Activated B cell treated with CpG ODN at 0.5 μM for 24 hours (primary cell): ENCODE measurements around the gene SUPT3H. TPM values are rescaled to one million over a fixed set of nuclear protein-coding genes. Genes with fewer than 3 reads are reported as not detected.
"Not testable (repeated sequence)": the region's sequence is repeated elsewhere in the genome, so short reads cannot be mapped to it uniquely, and the experiment has no call there.

ENCODE experiments used
- ATAC-seq: fragments of 200-7000 bp; cut with Tn5 transposase; one replicate; pipeline ENCODE4 v1.10.0; 2021; ENCODE audit warnings: low read depth, mild to moderate bottlenecking, moderate library complexity
- CTCF ChIA-PET: fragments of 350-600 bp; sonication (Branson Sonifier 250); formaldehyde crosslinking; loops from one replicate; lab custom pipeline; 2021; ENCODE audit warnings: antibody characterized with exemption; lab: Charles Lee
- POLR2A ChIA-PET: fragments of 350-600 bp; sonication (Branson Sonifier 250); formaldehyde crosslinking; loops from one replicate; lab custom pipeline; 2021; ENCODE audit warnings: antibody characterized with exemption; lab: Charles Lee
- DNase-seq: peaks from one replicate; pipeline ENCODE4 v3.0.0; 2022
- H3K27ac Mint-ChIP-seq: one replicate; pipeline ENCODE4 v1.8.0; 2020; ENCODE audit warnings: mixed read lengths
- H3K27me3 Mint-ChIP-seq: one replicate; pipeline ENCODE4 v1.8.0; 2021; ENCODE audit warnings: mixed read lengths
- H3K36me3 Mint-ChIP-seq: one replicate; pipeline ENCODE4 v1.8.0; 2021; ENCODE audit warnings: low read depth, mixed read lengths
- H3K4me1 Mint-ChIP-seq: one replicate; pipeline ENCODE4 v1.8.0; 2021; ENCODE audit warnings: mixed read lengths
- H3K4me3 Mint-ChIP-seq: one replicate; pipeline ENCODE4 v1.8.0; 2020; ENCODE audit warnings: mild to moderate bottlenecking, mixed read lengths
- H3K9me3 Mint-ChIP-seq: one replicate; pipeline ENCODE4 v1.8.0; 2020; ENCODE audit warnings: mixed read lengths
- CTCF ChIP-seq: fragments of 200-600 bp; IDR thresholded peaks from one replicate; pipeline ENCODE4 v1.8.0; 2022; ENCODE audit warnings: antibody characterized with exemption, mild to moderate bottlenecking
- intact Hi-C: fragments of 100-400 bp; cut with micrococcal nuclease; formaldehyde crosslinking; loops from one replicate; pipeline ENCODE4 v1.15.1; 2024
- total RNA-seq: library from RNA; stranded (reverse); gene quantifications from 2 replicates; pipeline ENCODE4 v1.2.3, GENCODE V29; 2022

Gene SUPT3H
- total RNA-seq, 1 donor from 2014 or later, result 9.9 TPM

GRCh38 chr6:45154679-45155078 lies 223.1 kb downstream of the SUPT3H start:
- Mint-ChIP-seq H3K27ac (no peak overlapping the region), H3K9me3 (no peaks in the 10 kb centered on the region), H3K27me3 (no peaks in the 10 kb centered on the region), H3K4me1 (no peaks in the 10 kb centered on the region), H3K36me3 (no peaks in the 10 kb centered on the region), H3K4me3 (no peak overlapping the region)
- CTCF ChIA-PET, result no interaction called here
- ATAC-seq (no peak), DNase-seq (no peak)
- POLR2A ChIA-PET, result no interaction called here
- TF ChIP-seq CTCF, result no peak
- intact Hi-C loops, result no loop called here

DNA sequence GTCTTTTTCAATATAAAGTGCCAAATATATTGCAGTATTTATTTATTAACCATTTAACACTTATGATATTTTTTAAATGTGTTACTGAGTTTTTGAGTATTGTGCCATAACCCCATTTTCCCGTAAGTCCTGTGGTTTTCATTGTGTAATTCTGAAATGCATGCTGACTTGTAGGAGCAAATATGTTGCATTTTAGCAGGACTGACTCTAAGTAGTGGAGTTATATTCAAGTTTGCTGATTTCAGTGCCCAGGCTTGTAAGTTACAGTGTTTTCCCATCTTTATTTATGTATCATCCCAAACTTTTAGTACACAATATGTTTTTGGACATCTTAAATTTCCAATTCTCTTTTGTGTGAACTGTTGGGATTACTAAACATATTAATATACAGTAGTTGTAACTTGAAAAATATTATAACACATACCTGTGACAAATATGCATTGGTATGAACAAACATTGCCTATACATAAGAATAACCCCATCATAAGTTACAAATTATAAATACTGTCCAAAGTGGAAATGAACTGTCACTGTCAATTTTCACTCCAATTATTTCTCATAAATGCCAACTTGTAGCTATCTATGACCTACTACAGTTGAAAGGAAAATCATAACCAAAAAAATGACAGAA lies 228.9 kb downstream of the SUPT3H start:
- intact Hi-C loops, result no loop called here
- POLR2A ChIA-PET, result no interaction called here
- H3K4me3 Mint-ChIP-seq, result no peak overlapping the region
- H3K9me3 Mint-ChIP-seq, result peaks cover 16% of the 10 kb centered on the region
- H3K27ac Mint-ChIP-seq, result no peak overlapping the region
- CTCF ChIA-PET, result no interaction called here
- DNase-seq (no peak), ATAC-seq (no peak)
- no peaks in the 10 kb centered on the region for H3K27me3 Mint-ChIP-seq
- no peak for TF ChIP-seq CTCF
- H3K4me1 Mint-ChIP-seq, result no peaks in the 10 kb centered on the region
- no peaks in the 10 kb centered on the region for H3K36me3 Mint-ChIP-seq

DNA sequence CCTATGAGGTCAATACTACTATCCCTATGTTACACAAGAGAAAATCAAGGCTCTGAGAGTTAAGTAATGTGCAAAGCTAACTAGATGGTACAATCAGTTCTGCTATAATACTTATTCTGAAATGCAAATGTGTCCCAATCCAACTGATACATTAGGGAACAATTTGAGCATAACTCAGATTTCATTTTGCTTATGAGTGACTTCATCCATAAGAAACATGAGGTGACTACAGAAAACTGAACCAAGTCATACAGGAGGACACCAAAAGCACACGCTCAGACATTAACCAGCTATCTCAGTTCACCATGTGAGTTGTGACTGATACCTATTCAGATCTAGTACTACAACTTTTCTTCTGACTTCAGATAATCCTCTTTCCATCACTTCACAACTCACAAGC lies 229.5 kb downstream of the SUPT3H start:
- TF ChIP-seq CTCF, result no peak
- ATAC-seq (no peak), DNase-seq (no peak)
- ChIA-PET CTCF (no interaction called here), POLR2A (no interaction called here)
- Mint-ChIP-seq H3K27me3 (no peaks in the 10 kb centered on the region), H3K4me3 (no peak overlapping the region), H3K9me3 (peaks cover 19% of the 10 kb centered on the region), H3K27ac (no peak overlapping the region), H3K4me1 (no peaks in the 10 kb centered on the region), H3K36me3 (no peaks in the 10 kb centered on the region)
- intact Hi-C loops, result no loop called here

GRCh38 chr6:45145658-45146057 lies 232.1 kb downstream of the SUPT3H start:
- ATAC-seq, CTCF ChIA-PET, H3K27ac Mint-ChIP-seq, intact Hi-C loops, H3K27me3 Mint-ChIP-seq, POLR2A ChIA-PET, H3K36me3 Mint-ChIP-seq, H3K4me3 Mint-ChIP-seq, DNase-seq, H3K4me1 Mint-ChIP-seq: not testable (repeated sequence)
- peaks cover 29% of the 10 kb centered on the region for H3K9me3 Mint-ChIP-seq

DNA sequence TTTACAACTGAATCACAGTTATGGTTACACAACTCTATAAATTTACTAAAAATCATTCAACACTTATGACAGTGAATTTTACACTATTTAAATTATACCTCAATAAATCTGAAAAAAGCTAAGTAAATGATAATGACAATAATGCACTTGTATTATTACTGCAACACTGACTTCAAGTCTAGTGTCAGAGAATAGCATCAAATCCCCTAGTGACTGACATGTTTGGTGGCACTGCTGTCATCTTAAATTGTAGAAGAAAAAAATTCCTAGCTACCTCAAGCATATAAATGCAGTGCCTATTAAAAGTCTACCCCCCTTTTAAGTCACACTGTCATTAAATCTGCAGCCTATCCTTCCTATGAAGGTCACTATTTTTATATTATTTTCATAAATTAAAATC lies 239.0 kb downstream of the SUPT3H start:
- no peaks in the 10 kb centered on the region for H3K27me3 Mint-ChIP-seq
- DNase-seq, result no peak
- peaks cover 33% of the 10 kb centered on the region for H3K9me3 Mint-ChIP-seq
- H3K4me3 Mint-ChIP-seq, result no peak overlapping the region
- POLR2A ChIA-PET, result no interaction called here
- no peak for TF ChIP-seq CTCF
- CTCF ChIA-PET, result no interaction called here
- no peaks in the 10 kb centered on the region for H3K4me1 Mint-ChIP-seq
- no peak for ATAC-seq
- intact Hi-C loops, result no loop called here
- peaks cover 21% of the 10 kb centered on the region for H3K36me3 Mint-ChIP-seq
- no peak overlapping the region for H3K27ac Mint-ChIP-seq

DNA sequence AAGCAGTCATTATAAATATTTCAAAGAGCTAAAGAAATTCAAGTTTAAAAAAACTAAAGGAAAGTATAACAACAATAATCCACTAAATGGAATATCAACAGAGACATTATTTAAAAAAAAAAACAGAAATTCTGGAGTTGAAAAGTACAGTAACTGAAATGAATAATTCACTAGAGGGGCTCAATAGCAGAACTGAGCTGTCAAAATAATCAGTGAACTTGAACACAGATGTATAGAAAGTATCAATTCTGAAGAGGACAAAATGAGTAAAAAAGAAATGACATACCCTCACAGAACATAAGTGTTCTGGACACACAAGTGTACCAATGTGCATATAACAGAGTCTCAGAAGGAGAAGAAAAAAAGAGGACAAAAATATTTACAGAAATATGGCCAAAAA lies 241.2 kb downstream of the SUPT3H start:
- Mint-ChIP-seq H3K27me3 (no peaks in the 10 kb centered on the region), H3K9me3 (peaks cover 23% of the 10 kb centered on the region), H3K36me3 (peaks cover 17% of the 10 kb centered on the region), H3K27ac (no peak overlapping the region), H3K4me1 (no peaks in the 10 kb centered on the region), H3K4me3 (no peak overlapping the region)
- ChIA-PET POLR2A (no interaction called here), CTCF (no interaction called here)
- intact Hi-C loops, result no loop called here
- DNase-seq (no peak), ATAC-seq (no peak)
- no peak for TF ChIP-seq CTCF
